DMS153 treated with DMSO at 0.1 percent for 48 hours (cell line): ENCODE results near the gene KLHDC8B.
"Not testable (repeated sequence)": the region's sequence is repeated elsewhere in the genome, so short reads cannot be mapped to it uniquely, and the experiment has no call there.

Experiments
- DNase-seq: peaks from one replicate; lab custom pipeline; 2025; ENCODE audit not compliant: unreplicated experiment; lab: John Stamatoyannopoulos, UW

KLHDC8B gene

GRCh38 chr3:49181351-49181750, 10.0 kb downstream of the KLHDC8B start:
- no peak for DNase-seq

- no peak for DNase-seq
These were observed 11.3 kb downstream of the KLHDC8B start for GRCh38 chr3:49182682-49183081.

GRCh38 chr3:49183873-49184272, 12.5 kb downstream of the KLHDC8B start:
- no peak for DNase-seq

GRCh38 chr3:49191741-49192140, 20.3 kb downstream of the KLHDC8B start:
- no peak for DNase-seq

- no peak for DNase-seq
These were observed 26.8 kb downstream of the KLHDC8B start for GRCh38 chr3:49198161-49198560.

- DNase-seq, result no peak
These were observed 27.3 kb downstream of the KLHDC8B start for GRCh38 chr3:49198611-49199230.

- DNase-seq, result no peak
These were observed 28.0 kb downstream of the KLHDC8B start for GRCh38 chr3:49199239-49199899.

- no peak for DNase-seq
These were observed 28.5 kb downstream of the KLHDC8B start for GRCh38 chr3:49199900-49200281.

GRCh38 chr3:49213541-49213943, 42.1 kb downstream of the KLHDC8B start:
- no peak for DNase-seq

GRCh38 chr3:49213998-49214397, 42.6 kb downstream of the KLHDC8B start:
- DNase-seq, result no peak

GRCh38 chr3:49216687-49217086, 45.3 kb downstream of the KLHDC8B start:
- not testable (repeated sequence) for DNase-seq

- not testable (repeated sequence) for DNase-seq
These were observed 45.7 kb downstream of the KLHDC8B start for GRCh38 chr3:49217108-49217507.

- DNase-seq, result no peak
These were observed 46.5 kb downstream of the KLHDC8B start for GRCh38 chr3:49217688-49218470.

GRCh38 chr3:49218471-49218989, 47.1 kb downstream of the KLHDC8B start:
- not testable (repeated sequence) for DNase-seq

GRCh38 chr3:49219132-49219531, 47.7 kb downstream of the KLHDC8B start:
- DNase-seq, result no peak

GRCh38 chr3:49220985-49221563, 49.7 kb downstream of the KLHDC8B start:
- not testable (repeated sequence) for DNase-seq

- DNase-seq, result no peak
These were observed 50.6 kb downstream of the KLHDC8B start for GRCh38 chr3:49222002-49222401.
